Heart left ventricle (tissue), 13 donors: ENCODE data around the gene MINDY4.

ENCODE experiments used
- CTCF ChIP-seq, 12 donors: fragments of 200-600 bp; sonication (generic) in 4 of 12; IDR thresholded peaks; one replicate each; pipeline versions ENCODE4 v1.5.0 to v1.8.0; 2018 to 2022; ENCODE audit warnings: antibody characterized with exemption in 12 of 12, mild to moderate bottlenecking in 5 of 12
- POLR2A ChIP-seq, 2 donors: fragments of 450-650 bp; IDR thresholded peaks; one replicate each; pipeline ENCODE4 v1.6.1; 2017; ENCODE audit warnings: antibody characterized with exemption in 2 of 2, mild to moderate bottlenecking in 2 of 2, moderate library complexity in 2 of 2
- donor health status: ischemic (EF 13 %, LVEDD 7.1; RV severe dilation, severe dysfunction).
- donor health status: DM: no; HTN: yes; CAD: no.
- donor health status: DM: no; HTN: no; CAD: no.
- donor health status: ischemic (EF 25% LVEDD 6.9; RV normal size, moderate dysfunction).
- donor health status: ischemic (EF 25% LVEDD 5.7; RV mildly dilated, moderate dysfunction).
- donor health status: ischemic (EF 35%, LVEDD 5.7; RV mildly dilated, moderate dysfunction).
- donor health status: nonischemic (EF 11% LVEDD 7.7; RV severe dilation, severe dysfunction).
- donor health status: DM: yes; HTN: yes; CAD: no.
- donor health status: PGD.
- donor health status: ischemic (EF 29% LVEDD 5.4; RV normal size, mild dysfunction).
- donor health status: nonischemic (EF 23%, LVEDD 6.1; RV moderate dilation, normal function).

GRCh38 chr7:30754315-30754877, 16.8 kb upstream of the MINDY4 start:
- TF ChIP-seq CTCF (IDR thresholded peaks at IDR 0.05) (no peak), POLR2A (IDR thresholded peaks at IDR 0.05) (no peak)
